ENCODE data around the gene EML4.

DNA sequence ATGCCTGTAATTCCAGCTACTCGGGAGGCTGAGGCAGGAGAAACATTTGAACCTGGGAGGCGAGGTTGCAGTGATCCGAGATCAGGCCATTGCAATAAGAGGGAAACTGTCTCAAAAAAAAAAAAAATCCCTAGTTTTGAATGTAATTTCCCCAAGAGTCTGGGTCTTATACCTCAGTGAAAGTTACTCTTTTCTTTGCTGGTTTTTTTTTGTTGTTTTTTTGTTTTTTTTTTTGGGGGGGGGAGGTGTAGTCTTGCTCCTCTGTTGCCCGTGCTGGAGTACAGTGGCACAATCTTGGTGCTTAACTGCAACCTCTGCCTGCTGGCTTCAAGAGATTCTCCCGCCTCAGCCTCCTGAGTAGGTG, 22.8 kb downstream of the EML4 start:
- TF ChIP-seq POLR2AphosphoS5 (IDR thresholded peaks at IDR 0.05; ENCODE audit: borderline replicate concordance, low read depth, low read length), result no peak
- no peak for TF ChIP-seq EZH2 (IDR thresholded peaks at IDR 0.05)
- no peak for TF ChIP-seq FOXP2 (optimal IDR thresholded peaks at IDR 0.05; ENCODE audit: control extremely low read depth, extremely low read length, insufficient read depth)

Measured in SK-N-MC (cell line).